ENCODE results near the gene APOA5. TPM values are rescaled to one million over a fixed set of nuclear protein-coding genes. Genes with fewer than 3 reads are reported as not detected.

Gene APOA5
- total and polyA plus RNA-seq, 2 of the 13 experiments (the other 11 are each of a cell fraction or from before 2014, with no cell fraction given), result 44.0 to 49.1 TPM

DNA sequence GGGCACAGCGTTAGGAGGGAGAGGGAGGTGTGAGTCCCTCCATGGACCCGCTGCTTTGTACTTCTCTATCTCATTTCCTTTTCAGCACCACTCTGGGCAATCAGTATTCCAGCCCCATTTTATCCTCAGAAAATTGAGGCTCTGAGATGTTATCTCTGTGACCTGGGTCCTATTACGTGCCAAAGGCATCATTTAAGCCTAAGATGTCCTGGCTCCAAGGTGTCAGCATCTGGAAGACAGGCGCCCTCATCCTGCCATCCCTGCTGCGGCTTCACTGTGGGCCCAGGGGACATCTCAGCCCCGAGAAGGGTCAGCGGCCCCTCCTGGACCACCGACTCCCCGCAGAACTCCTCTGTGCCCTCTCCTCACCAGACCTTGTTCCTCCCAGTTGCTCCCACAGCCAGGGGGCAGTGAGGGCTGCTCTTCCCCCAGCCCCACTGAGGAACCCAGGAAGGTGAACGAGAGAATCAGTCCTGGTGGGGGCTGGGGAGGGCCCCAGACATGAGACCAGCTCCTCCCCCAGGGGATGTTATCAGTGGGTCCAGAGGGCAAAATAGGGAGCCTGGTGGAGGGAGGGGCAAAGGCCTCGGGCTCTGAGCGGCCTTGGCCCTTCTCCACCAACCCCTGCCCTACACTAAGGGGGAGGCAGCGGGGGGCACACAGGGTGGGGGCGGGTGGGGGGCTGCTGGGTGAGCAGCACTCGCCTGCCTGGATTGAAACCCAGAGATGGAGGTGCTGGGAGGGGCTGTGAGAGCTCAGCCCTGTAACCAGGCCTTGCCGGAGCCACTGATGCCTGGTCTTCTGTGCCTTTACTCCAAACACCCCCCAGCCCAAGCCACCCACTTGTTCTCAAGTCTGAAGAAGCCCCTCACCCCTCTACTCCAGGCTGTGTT is 37.2 kb upstream of the APOA5 start (continued):
- TF ChIP-seq, protein P1, sequence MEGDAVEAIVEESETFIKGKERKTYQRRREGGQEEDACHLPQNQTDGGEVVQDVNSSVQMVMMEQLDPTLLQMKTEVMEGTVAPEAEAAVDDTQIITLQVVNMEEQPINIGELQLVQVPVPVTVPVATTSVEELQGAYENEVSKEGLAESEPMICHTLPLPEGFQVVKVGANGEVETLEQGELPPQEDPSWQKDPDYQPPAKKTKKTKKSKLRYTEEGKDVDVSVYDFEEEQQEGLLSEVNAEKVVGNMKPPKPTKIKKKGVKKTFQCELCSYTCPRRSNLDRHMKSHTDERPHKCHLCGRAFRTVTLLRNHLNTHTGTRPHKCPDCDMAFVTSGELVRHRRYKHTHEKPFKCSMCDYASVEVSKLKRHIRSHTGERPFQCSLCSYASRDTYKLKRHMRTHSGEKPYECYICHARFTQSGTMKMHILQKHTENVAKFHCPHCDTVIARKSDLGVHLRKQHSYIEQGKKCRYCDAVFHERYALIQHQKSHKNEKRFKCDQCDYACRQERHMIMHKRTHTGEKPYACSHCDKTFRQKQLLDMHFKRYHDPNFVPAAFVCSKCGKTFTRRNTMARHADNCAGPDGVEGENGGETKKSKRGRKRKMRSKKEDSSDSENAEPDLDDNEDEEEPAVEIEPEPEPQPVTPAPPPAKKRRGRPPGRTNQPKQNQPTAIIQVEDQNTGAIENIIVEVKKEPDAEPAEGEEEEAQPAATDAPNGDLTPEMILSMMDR (CRISPR knock-in tag; IDR thresholded peaks at IDR 0.05), result peak; percentile 81
- TF ChIP-seq ZNF331 (CRISPR knock-in tag; IDR thresholded peaks at IDR 0.05) (0 out of 2 replicates have a peak, but pooled peaks have one; percentile 62), SOX6 (IDR thresholded peaks at IDR 0.05) (no peak), SOX6 (CRISPR knock-in tag; IDR thresholded peaks at IDR 0.05) (peak; percentile 81), FOXC1 (CRISPR knock-in tag; IDR thresholded peaks at IDR 0.05; ENCODE audit: borderline replicate concordance) (no peak; the same call in 1 of the 2 replicates), ZKSCAN5 (CRISPR knock-in tag; IDR thresholded peaks at IDR 0.05) (no peak), ARNTL (CRISPR knock-in tag; IDR thresholded peaks at IDR 0.05) (peak; percentile 95), MED13 (CRISPR knock-in tag; IDR thresholded peaks at IDR 0.05) (peak; percentile 92), AHR (CRISPR knock-in tag; IDR thresholded peaks at IDR 0.05) (no peak), GTF2F1 (IDR thresholded peaks at IDR 0.05; ENCODE audit: low read length) (no peak), SALL1 (CRISPR knock-in tag; IDR thresholded peaks at IDR 0.05) (peak; percentile 96), POLR2A (IDR thresholded peaks at IDR 0.05; ENCODE audit: insufficient read depth in 1 of 2, low read depth in 2 of 2, low read length in 2 of 2) (peak in 1 of 2 experiments; percentile 34; a peak in 1 of 4 replicates), GABPA (IDR thresholded peaks at IDR 0.05; ENCODE audit: low read depth, low read length) (no peak), GABPA (CRISPR knock-in tag; IDR thresholded peaks at IDR 0.05; ENCODE audit: low read depth) (no peak), ZFYVE20 (CRISPR knock-in tag; IDR thresholded peaks at IDR 0.05; ENCODE audit: borderline replicate concordance, low read depth) (no peak), ZNF550 (CRISPR knock-in tag; IDR thresholded peaks at IDR 0.05; ENCODE audit: borderline replicate concordance) (0 out of 2 replicates have a peak, but pooled peaks have one; percentile 50), GTF3A (CRISPR knock-in tag; conservative IDR thresholded peaks at IDR 0.05) (no peak)
- TF ChIP-seq, protein P2, sequence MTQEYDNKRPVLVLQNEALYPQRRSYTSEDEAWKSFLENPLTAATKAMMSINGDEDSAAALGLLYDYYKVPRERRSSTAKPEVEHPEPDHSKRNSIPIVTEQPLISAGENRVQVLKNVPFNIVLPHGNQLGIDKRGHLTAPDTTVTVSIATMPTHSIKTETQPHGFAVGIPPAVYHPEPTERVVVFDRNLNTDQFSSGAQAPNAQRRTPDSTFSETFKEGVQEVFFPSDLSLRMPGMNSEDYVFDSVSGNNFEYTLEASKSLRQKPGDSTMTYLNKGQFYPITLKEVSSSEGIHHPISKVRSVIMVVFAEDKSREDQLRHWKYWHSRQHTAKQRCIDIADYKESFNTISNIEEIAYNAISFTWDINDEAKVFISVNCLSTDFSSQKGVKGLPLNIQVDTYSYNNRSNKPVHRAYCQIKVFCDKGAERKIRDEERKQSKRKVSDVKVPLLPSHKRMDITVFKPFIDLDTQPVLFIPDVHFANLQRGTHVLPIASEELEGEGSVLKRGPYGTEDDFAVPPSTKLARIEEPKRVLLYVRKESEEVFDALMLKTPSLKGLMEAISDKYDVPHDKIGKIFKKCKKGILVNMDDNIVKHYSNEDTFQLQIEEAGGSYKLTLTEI (CRISPR knock-in tag; conservative IDR thresholded peaks at IDR 0.05), result no peak
- TF ChIP-seq, protein P3, sequence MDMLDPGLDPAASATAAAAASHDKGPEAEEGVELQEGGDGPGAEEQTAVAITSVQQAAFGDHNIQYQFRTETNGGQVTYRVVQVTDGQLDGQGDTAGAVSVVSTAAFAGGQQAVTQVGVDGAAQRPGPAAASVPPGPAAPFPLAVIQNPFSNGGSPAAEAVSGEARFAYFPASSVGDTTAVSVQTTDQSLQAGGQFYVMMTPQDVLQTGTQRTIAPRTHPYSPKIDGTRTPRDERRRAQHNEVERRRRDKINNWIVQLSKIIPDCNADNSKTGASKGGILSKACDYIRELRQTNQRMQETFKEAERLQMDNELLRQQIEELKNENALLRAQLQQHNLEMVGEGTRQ (IDR thresholded peaks at IDR 0.05; ENCODE audit: low read depth, low read length), result no peak
- TF ChIP-seq, protein P3 (CRISPR knock-in tag; IDR thresholded peaks at IDR 0.05; ENCODE audit: borderline replicate concordance), result 0 out of 2 replicates have a peak, but pooled peaks have one; percentile 10
- TF ChIP-seq, protein P4, sequence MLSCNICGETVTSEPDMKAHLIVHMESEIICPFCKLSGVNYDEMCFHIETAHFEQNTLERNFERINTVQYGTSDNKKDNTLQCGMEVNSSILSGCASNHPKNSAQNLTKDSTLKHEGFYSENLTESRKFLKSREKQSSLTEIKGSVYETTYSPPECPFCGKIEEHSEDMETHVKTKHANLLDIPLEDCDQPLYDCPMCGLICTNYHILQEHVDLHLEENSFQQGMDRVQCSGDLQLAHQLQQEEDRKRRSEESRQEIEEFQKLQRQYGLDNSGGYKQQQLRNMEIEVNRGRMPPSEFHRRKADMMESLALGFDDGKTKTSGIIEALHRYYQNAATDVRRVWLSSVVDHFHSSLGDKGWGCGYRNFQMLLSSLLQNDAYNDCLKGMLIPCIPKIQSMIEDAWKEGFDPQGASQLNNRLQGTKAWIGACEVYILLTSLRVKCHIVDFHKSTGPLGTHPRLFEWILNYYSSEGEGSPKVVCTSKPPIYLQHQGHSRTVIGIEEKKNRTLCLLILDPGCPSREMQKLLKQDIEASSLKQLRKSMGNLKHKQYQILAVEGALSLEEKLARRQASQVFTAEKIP (CRISPR knock-in tag; IDR thresholded peaks at IDR 0.05; ENCODE audit: borderline replicate concordance), result no peak
- TF ChIP-seq, protein P5, sequence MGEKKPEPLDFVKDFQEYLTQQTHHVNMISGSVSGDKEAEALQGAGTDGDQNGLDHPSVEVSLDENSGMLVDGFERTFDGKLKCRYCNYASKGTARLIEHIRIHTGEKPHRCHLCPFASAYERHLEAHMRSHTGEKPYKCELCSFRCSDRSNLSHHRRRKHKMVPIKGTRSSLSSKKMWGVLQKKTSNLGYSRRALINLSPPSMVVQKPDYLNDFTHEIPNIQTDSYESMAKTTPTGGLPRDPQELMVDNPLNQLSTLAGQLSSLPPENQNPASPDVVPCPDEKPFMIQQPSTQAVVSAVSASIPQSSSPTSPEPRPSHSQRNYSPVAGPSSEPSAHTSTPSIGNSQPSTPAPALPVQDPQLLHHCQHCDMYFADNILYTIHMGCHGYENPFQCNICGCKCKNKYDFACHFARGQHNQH (CRISPR knock-in tag; IDR thresholded peaks at IDR 0.05), result peak; percentile 79; the same call in 1 of the 2 replicates

Measured in HepG2 (cell line).